Uterus (tissue), 2 donors: ENCODE measurements around the gene GMEB2.

Experiments
- CTCF ChIP-seq, 4 experiments: fragments of 200-600 bp in 2 of 4; fragments of 450-650 bp in 2 of 4; sonication (generic) in 2 of 4; IDR thresholded peaks; one replicate each; pipeline ENCODE4 v1.5.1; 2016 to 2019; ENCODE audit warnings: antibody characterized with exemption in 4 of 4, mild to moderate bottlenecking in 2 of 4, moderate library complexity in 1 of 4
- POLR2A ChIP-seq, 2 donors: fragments of 450-650 bp; IDR thresholded peaks; one replicate each; pipeline ENCODE4 v1.6.1; 2016; ENCODE audit warnings: antibody characterized with exemption in 2 of 2, mild to moderate bottlenecking in 1 of 2, moderate library complexity in 1 of 2

DNA sequence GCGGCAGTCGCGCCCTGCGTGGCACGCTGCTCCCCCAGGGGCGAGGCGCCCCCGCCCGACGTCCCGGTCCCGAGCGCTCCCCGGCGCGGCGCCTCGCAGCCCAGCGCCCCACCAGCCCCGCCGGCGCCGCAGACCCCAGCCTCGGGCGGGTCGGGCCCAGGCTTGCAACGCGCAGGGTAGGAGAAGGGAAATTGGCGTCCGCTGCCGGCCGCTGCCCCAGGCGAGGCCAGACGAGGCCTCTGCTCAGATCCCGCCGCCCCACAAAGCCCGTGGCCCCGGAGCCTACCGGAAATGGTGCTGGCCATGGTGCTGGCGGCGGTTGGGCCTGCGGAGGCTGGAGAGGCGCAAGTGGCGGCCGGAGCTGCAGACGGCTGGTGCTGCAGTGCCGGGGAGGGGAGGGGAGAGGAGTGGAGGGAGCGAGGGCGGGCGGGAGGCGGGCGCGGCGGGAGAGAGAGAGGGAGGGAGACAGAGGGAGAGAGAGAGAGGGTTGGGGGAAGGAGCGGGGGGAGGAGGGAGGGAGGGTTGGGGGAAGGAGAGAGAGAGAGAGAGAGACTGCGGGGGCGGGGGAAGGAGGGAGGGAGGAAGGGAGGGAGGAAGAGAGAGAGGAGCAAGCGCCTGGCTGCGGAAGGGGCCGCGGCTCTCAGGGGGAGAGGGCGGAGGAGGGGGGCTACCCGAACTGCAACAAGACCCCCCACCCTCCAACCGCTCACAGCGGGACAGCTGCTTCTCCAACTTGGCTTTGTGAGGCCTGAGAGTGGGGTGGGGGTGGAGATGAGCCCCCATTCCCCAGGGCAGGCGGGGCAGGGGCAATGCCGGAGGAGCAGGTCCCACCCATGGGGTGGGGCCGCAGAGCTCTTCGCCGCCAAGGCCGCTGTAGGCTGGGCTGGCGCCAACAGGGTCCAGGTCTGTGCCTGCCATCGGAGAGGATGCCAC, 26.4 kb upstream of the GMEB2 start, which contains the start of gene STMN3:
- TF ChIP-seq CTCF (IDR thresholded peaks at IDR 0.05) (no peak), POLR2A (IDR thresholded peaks at IDR 0.05) (no peak)
